Endothelial cell of umbilical vein (primary cell): ENCODE data around the gene ZNF565.

Source experiments
- CTCF ChIP-seq, 2 donors: IDR thresholded peaks; 1 replicate in 1 of 2; 2 replicates in 1 of 2; pipeline ENCODE4 v1.5.1; 2011; ENCODE audit warnings: low read length in 2 of 2, mild to moderate bottlenecking in 2 of 2, moderate library complexity in 2 of 2, control low read depth in 1 of 2, inconsistent platforms in 1 of 2, low read depth in 1 of 2; ENCODE audit not compliant: insufficient read depth in 1 of 2; ENCODE audit errors: extremely low read depth in 1 of 2
- EZH2 ChIP-seq: IDR thresholded peaks from 2 replicates; pipeline ENCODE4 v1.6.1; 2012; ENCODE audit warnings: borderline replicate concordance, low read depth, mild to moderate bottlenecking, moderate library complexity, low read length, inconsistent platforms; ENCODE audit not compliant: severe bottlenecking
- FOS ChIP-seq: IDR thresholded peaks from 2 replicates; pipeline ENCODE4 v1.6.1; 2011; ENCODE audit warnings: mild to moderate bottlenecking, low read length, moderate library complexity, borderline replicate concordance; ENCODE audit not compliant: insufficient read depth
- GATA2 ChIP-seq: IDR thresholded peaks from 2 replicates; pipeline ENCODE4 v1.7.0; 2011; ENCODE audit warnings: low read depth, mild to moderate bottlenecking, moderate library complexity, mixed read lengths, low read length; ENCODE audit not compliant: insufficient read length, insufficient read depth
- JUN ChIP-seq: IDR thresholded peaks from 2 replicates; pipeline ENCODE4 v1.6.1; 2011; ENCODE audit warnings: borderline replicate concordance, low read depth; ENCODE audit not compliant: insufficient read length, insufficient read depth
- MAX ChIP-seq: IDR thresholded peaks from 2 replicates; pipeline ENCODE4 v1.6.1; 2011; ENCODE audit not compliant: insufficient read depth, insufficient read length
- MYC ChIP-seq: IDR thresholded peaks from one replicate; pipeline ENCODE4 v1.6.1; 2011; ENCODE audit warnings: mild to moderate bottlenecking, low read depth, low read length
- POLR2A ChIP-seq: IDR thresholded peaks from 2 replicates; pipeline ENCODE4 v1.6.1; 2012; ENCODE audit warnings: low read depth, mild to moderate bottlenecking, control low read depth, low read length
- POLR2AphosphoS5 ChIP-seq: IDR thresholded peaks from 2 replicates; pipeline ENCODE4 v1.6.1; 2012; ENCODE audit warnings: low read depth, mild to moderate bottlenecking, control low read depth, low read length, moderate library complexity; ENCODE audit not compliant: insufficient read depth

- no peak for TF ChIP-seq CTCF (IDR thresholded peaks at IDR 0.05; ENCODE audit: extremely low read depth in 1 of 2, insufficient read depth in 1 of 2, low read depth in 1 of 2, low read length in 2 of 2)
- TF ChIP-seq POLR2AphosphoS5, result no peak
- TF ChIP-seq POLR2A, result peak; percentile 1
- no peak for TF ChIP-seq MYC
- no peak for TF ChIP-seq EZH2
- no peak for TF ChIP-seq MAX
- TF ChIP-seq FOS, result no peak
- TF ChIP-seq JUN, result no peak
- TF ChIP-seq GATA2, result no peak
Measured at GRCh38 chr19:36140304-36141038, 74.0 kb downstream of the ZNF565 start.
